Renal pelvis (tissue), 4 donors: ENCODE data around the gene SOS1. TPM values are rescaled to one million over a fixed set of nuclear protein-coding genes. Genes with fewer than 3 reads are reported as not detected.
A peak's percentile ranks its signal among the peaks of the same experiment; 100 is the strongest.
"Not testable (repeated sequence)": the region's sequence is repeated elsewhere in the genome, so short reads cannot be mapped to it uniquely, and the experiment has no call there.

Experiments
- DNase-seq: peaks from one replicate; pipeline ENCODE4 v3.0.0-alpha.2; 2013
- polyA plus RNA-seq, 3 donors: library from polyadenylated mRNA; unstranded; fragments of 120-200 nt; gene quantifications; one replicate each; pipeline ENCODE4 v1.2.1, GENCODE V29; 2013; ENCODE audit not compliant: insufficient read length in 3 of 3

The SOS1 gene
- polyA plus RNA-seq, 3 donors, result 49.4 to 60.1 (median 52.2) TPM

GRCh38 chr2:39140948-39141333 lies 20.1 kb upstream of the SOS1 start:
- DNase-seq, result not testable (repeated sequence)

- DNase-seq, result no peak
Observed at GRCh38 chr2:39140322-39140847, 19.5 kb upstream of the SOS1 start.

- no peak for DNase-seq
Observed at GRCh38 chr2:39139511-39140237, 18.8 kb upstream of the SOS1 start.

GRCh38 chr2:39138837-39139211 lies 18.0 kb upstream of the SOS1 start:
- DNase-seq, result no peak

- not testable (repeated sequence) for DNase-seq
Observed at GRCh38 chr2:39138187-39138836, 17.5 kb upstream of the SOS1 start.

GRCh38 chr2:39136799-39137198 lies 15.9 kb upstream of the SOS1 start:
- DNase-seq, result no peak

- no peak for DNase-seq
Observed at GRCh38 chr2:39135690-39136259, 14.9 kb upstream of the SOS1 start.

GRCh38 chr2:39133215-39133851 lies 12.5 kb upstream of the SOS1 start:
- DNase-seq, result no peak

- no peak for DNase-seq
Observed at GRCh38 chr2:39128919-39129391, 8.1 kb upstream of the SOS1 start.

- DNase-seq, result no peak
Observed at GRCh38 chr2:39127973-39128372, 7.1 kb upstream of the SOS1 start.

- DNase-seq, result no peak
Observed at GRCh38 chr2:39124746-39125057, 3.9 kb upstream of the SOS1 start.

- DNase-seq, result peak; percentile 98
Observed at GRCh38 chr2:39124000-39124745, 3.3 kb upstream of the SOS1 start.

- no peak for DNase-seq
Observed at GRCh38 chr2:39123436-39123999, 2.7 kb upstream of the SOS1 start.

GRCh38 chr2:39121523-39122063 lies 742 bp upstream of the SOS1 start:
- peak; percentile 21 for DNase-seq

- DNase-seq, result no peak
Observed at GRCh38 chr2:39120521-39120770, 405 bp downstream of the SOS1 start.

- DNase-seq, result peak; percentile 44
Observed at GRCh38 chr2:39119732-39120520, 925 bp downstream of the SOS1 start.

GRCh38 chr2:39118786-39119499 lies 1.9 kb downstream of the SOS1 start:
- peak; percentile 4 for DNase-seq

- DNase-seq, result no peak
Observed at GRCh38 chr2:39115556-39115955, 5.3 kb downstream of the SOS1 start.

- DNase-seq, result no peak
Observed at GRCh38 chr2:39114771-39115170, 6.1 kb downstream of the SOS1 start.

- DNase-seq, result no peak
Observed at GRCh38 chr2:39109537-39109936, 11.3 kb downstream of the SOS1 start.
